ENCODE data around the gene MAST1.
"Not testable (repeated sequence)": the region's sequence is repeated elsewhere in the genome, so short reads cannot be mapped to it uniquely, and the experiment has no call there.

MAST1 gene

GRCh38 chr19:12796146-12797071, 41.9 kb upstream of the MAST1 start:
- H3K27ac Mint-ChIP-seq: peak overlapping the region; percentile 85
- peaks cover 31% of the 10 kb centered on the region for H3K4me1 Mint-ChIP-seq (ENCODE audit: low read depth)
- H3K9me3 Mint-ChIP-seq: no peaks in the 10 kb centered on the region
- no peaks in the 10 kb centered on the region for H3K27me3 Mint-ChIP-seq (ENCODE audit: low read depth)
- H3K36me3 Mint-ChIP-seq (ENCODE audit: low read depth): peaks cover 14% of the 10 kb centered on the region
- H3K4me3 Mint-ChIP-seq: peak overlapping the region; percentile 69

DNA sequence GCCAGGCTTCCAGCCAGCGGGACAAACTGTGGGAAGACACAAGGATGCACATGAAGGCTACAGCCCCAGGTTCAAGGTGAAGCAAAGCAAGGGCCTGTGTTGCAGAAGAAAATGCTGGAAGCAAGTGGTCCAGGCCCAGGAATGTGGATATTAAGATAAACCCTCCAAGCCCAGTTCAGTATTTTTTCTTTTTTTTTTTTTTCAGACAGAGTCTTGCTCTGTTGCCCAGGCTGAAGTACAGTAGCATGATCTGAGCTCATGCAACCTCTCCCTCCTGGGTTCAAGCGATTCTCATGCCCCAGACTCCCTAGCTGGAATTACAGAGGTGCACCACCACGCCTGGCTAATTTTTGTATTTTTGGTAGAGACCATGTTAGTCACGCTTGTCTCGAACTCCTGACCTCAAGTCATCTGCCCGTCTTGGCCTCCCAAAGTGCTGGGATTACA, 41.2 kb upstream of the MAST1 start:
- no peaks in the 10 kb centered on the region for H3K9me3 Mint-ChIP-seq
- no peak overlapping the region for H3K4me3 Mint-ChIP-seq
- peaks cover 15% of the 10 kb centered on the region for H3K36me3 Mint-ChIP-seq (ENCODE audit: low read depth)
- H3K27me3 Mint-ChIP-seq (ENCODE audit: low read depth): no peaks in the 10 kb centered on the region
- peaks cover 33% of the 10 kb centered on the region for H3K4me1 Mint-ChIP-seq (ENCODE audit: low read depth)
- H3K27ac Mint-ChIP-seq: peak overlapping the region; percentile 15

- not testable (repeated sequence) for H3K4me3 Mint-ChIP-seq
Measured at GRCh38 chr19:12797607-12798006, 40.7 kb upstream of the MAST1 start.

DNA sequence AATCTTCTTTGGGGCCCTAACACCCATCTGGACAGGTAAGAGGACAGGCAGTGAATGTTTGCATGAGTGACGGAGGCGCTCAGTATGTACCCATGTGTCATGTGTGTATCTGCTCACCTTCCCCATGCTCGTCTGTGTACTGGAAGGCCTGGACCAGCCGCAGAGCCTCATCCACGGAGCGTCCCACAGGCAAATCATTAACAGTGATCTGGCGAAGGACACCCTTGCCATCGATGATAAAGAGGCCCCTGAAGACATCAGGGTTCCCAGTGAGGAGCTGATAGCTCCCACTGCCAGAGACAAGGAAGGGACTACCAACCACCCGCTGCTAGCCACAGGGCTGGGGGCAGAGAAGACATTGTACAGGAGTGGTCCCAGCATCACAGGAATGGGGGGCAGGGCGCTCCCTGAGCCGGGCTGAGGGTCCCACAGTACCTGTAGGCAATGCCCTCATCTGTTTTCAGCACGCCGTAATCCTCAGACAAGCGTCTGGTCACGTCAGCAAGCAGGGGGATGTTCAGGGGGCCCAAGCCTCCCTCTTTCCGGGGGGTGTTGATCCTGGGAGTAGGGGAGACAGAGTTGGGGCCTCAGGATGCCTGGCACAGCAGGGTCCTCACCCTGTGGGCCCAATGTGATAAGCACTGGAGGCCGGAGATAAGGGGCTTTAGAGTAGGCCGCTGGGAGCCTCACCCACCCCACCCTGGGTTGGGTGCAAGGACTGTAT, 38.4 kb upstream of the MAST1 start:
- no peaks in the 10 kb centered on the region for H3K9me3 Mint-ChIP-seq
- H3K27me3 Mint-ChIP-seq (ENCODE audit: low read depth): no peaks in the 10 kb centered on the region
- peaks cover 12% of the 10 kb centered on the region for H3K36me3 Mint-ChIP-seq (ENCODE audit: low read depth)
- H3K4me3 Mint-ChIP-seq: peak overlapping the region; percentile 86
- H3K4me1 Mint-ChIP-seq (ENCODE audit: low read depth): peaks cover 31% of the 10 kb centered on the region
- no peak overlapping the region for H3K27ac Mint-ChIP-seq

More at GRCh38 chr19:12797607-12798006, 40.7 kb upstream of the MAST1 start:
- Mint-ChIP-seq H3K36me3 (ENCODE audit: low read depth) (peaks cover 18% of the 10 kb centered on the region), H3K4me1 (ENCODE audit: low read depth) (peaks cover 37% of the 10 kb centered on the region)
- not testable (repeated sequence) for H3K27ac Mint-ChIP-seq; H3K9me3 Mint-ChIP-seq; H3K27me3 Mint-ChIP-seq (ENCODE audit: low read depth)

DNA sequence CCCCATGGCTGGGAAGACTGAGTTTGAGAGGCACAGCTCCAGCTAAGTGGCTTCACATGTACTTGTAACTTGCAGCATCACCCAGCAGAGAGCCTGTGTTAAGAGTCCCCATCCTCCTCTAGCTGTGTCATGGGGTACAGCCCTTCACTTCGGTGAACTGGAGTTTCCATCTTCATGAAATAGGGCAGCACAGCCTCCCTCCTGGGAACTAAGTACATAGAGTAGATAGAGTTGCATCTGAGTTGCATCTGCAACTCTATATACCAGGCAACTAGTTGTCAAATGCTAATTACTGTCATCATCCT, 37.9 kb upstream of the MAST1 start:
- H3K27ac Mint-ChIP-seq: peak overlapping the region; percentile 77
- no peaks in the 10 kb centered on the region for H3K9me3 Mint-ChIP-seq
- peaks cover 12% of the 10 kb centered on the region for H3K36me3 Mint-ChIP-seq (ENCODE audit: low read depth)
- H3K27me3 Mint-ChIP-seq (ENCODE audit: low read depth): no peaks in the 10 kb centered on the region
- H3K4me3 Mint-ChIP-seq: peak overlapping the region; percentile 86
- H3K4me1 Mint-ChIP-seq (ENCODE audit: low read depth): peaks cover 30% of the 10 kb centered on the region

DNA sequence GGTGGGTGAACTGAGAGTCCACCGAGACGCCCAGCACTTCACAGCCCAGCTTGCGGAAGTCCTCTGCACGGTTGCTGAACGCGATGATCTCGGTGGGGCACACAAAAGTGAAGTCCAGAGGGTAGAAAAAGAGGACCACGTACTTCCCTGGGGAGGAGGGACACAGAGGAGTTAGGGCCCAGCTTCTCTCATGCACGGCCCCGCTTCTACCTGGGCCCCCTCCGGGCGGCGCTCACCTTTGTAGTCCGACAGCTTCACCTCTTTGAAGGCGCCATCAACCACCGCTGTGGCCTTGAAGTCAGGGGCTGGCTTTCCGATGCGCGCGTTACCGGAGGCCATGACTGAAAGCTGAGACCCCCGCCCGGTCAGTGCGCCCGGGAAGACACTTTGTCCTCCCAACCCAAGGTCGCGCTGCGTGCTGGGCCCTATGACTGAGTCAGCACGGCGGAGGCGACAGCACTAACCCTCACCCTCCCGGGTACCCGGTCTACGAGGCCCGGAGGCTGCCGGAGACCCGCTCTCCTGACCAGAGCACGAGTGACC, 37.3 kb upstream of the MAST1 start:
- peak overlapping the region; percentile 77 for H3K27ac Mint-ChIP-seq
- peaks cover 12% of the 10 kb centered on the region for H3K36me3 Mint-ChIP-seq (ENCODE audit: low read depth)
- no peaks in the 10 kb centered on the region for H3K9me3 Mint-ChIP-seq
- H3K4me1 Mint-ChIP-seq (ENCODE audit: low read depth): peaks cover 27% of the 10 kb centered on the region
- H3K27me3 Mint-ChIP-seq (ENCODE audit: low read depth): no peaks in the 10 kb centered on the region
- H3K4me3 Mint-ChIP-seq: peak overlapping the region; percentile 86

- Mint-ChIP-seq H3K9me3 (no peaks in the 10 kb centered on the region), H3K27ac (peak within 1 kb of the TSS; percentile 77), H3K36me3 (ENCODE audit: low read depth) (peaks cover 15% of the 10 kb centered on the region), H3K27me3 (ENCODE audit: low read depth) (no peaks in the 10 kb centered on the region), H3K4me3 (peak within 1 kb of the TSS; percentile 86), H3K4me1 (ENCODE audit: low read depth) (peaks cover 23% of the 10 kb centered on the region)
Measured at GRCh38 chr19:12801466-12802266, 36.6 kb upstream of the MAST1 start, which contains the start of the genes PRDX2 and THSD8. PRDX2 (minus strand) TSS chr19:12801800; CDS start chr19:12801261, 539 bp downstream. THSD8 (plus strand) TSS chr19:12802069; CDS start chr19:12802072, 3 bp downstream.

GRCh38 chr19:12802267-12803106, 35.8 kb upstream of the MAST1 start:
- Mint-ChIP-seq H3K9me3 (no peaks in the 10 kb centered on the region), H3K36me3 (ENCODE audit: low read depth) (peaks cover 13% of the 10 kb centered on the region), H3K4me1 (ENCODE audit: low read depth) (peaks cover 23% of the 10 kb centered on the region), H3K4me3 (peak overlapping the region; percentile 86), H3K27me3 (ENCODE audit: low read depth) (no peaks in the 10 kb centered on the region), H3K27ac (peak overlapping the region; percentile 73)

DNA sequence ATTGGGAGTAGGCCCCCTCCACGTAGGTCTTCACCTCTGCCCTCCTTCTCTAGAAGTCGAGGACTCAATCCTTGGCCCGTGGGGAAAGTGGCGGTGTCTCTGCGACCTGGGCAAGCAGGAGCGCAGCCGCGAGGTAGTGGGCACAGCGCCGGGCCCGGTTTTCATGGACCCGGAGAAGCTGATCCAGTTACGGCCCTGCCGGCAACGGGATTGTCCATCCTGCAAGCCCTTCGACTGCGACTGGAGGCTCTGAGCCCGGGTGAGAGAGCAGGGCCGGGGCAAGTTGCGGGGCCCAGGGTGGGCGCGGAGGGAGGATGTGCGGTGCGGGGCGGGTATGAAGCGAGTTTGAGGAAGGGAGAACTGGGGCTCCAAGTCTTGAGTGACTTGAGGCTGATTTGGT, 34.3 kb upstream of the MAST1 start:
- no peak overlapping the region for H3K27ac Mint-ChIP-seq
- peaks cover 26% of the 10 kb centered on the region for H3K4me1 Mint-ChIP-seq (ENCODE audit: low read depth)
- no peak overlapping the region for H3K4me3 Mint-ChIP-seq

GRCh38 chr19:12806242-12807081, 31.9 kb upstream of the MAST1 start, which contains the start of gene RNASEH2A:
RNASEH2A (plus strand) TSS chr19:12806584; CDS start chr19:12806674, 90 bp downstream.
- H3K4me1 Mint-ChIP-seq (ENCODE audit: low read depth): peaks cover 15% of the 10 kb centered on the region
- no peaks in the 10 kb centered on the region for H3K27me3 Mint-ChIP-seq (ENCODE audit: low read depth)
- no peaks in the 10 kb centered on the region for H3K9me3 Mint-ChIP-seq
- H3K27ac Mint-ChIP-seq: peak within 1 kb of the TSS; percentile 83
- peaks cover 18% of the 10 kb centered on the region for H3K36me3 Mint-ChIP-seq (ENCODE audit: low read depth)
- peak within 1 kb of the TSS; percentile 93 for H3K4me3 Mint-ChIP-seq

More for the DNA sequence above, 34.3 kb upstream of the MAST1 start:
- Mint-ChIP-seq H3K9me3 (no peaks in the 10 kb centered on the region), H3K36me3 (ENCODE audit: low read depth) (peaks cover 16% of the 10 kb centered on the region), H3K27me3 (ENCODE audit: low read depth) (no peaks in the 10 kb centered on the region)

DNA sequence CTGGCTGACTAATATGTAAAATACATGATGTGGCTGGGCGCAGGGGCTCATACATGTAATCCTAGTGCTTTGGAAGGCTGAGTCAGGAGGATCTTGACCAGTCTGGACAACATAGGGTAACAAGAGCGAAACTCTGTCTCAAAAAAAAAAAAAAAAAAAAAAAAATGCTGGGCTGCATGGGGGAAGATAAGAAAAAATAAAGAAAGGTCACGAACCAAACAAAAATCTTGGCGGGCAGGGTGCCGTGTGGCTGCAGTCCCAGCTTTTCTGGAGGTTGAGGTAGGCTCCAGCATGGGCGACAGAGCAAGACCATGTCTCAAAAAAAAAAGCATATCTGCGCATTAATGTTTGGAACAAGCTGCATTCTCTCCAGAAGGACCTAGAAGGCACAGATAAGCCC, 23.2 kb upstream of the MAST1 start:
- Mint-ChIP-seq H3K9me3 (no peaks in the 10 kb centered on the region), H3K27me3 (ENCODE audit: low read depth) (no peaks in the 10 kb centered on the region), H3K27ac (no peak overlapping the region)

DNA sequence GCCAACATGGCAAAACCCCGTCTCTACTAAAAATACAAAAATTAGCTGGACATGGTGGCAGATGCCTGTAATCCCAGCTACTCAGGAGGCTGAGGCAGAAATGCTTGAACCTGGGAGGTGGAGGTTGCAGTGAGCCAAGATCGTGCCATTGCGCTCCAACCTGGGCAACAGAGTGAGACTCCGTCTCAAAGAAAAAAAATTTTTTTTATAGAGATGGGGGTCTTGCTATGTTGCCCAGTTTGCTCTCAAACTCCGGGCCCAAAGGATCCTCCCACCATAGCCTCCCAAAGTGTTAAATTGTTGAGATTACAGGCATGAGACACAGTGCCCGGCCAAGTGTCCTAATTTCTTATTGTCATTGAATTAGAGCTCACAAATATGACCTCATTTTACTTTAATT, 21.1 kb upstream of the MAST1 start:
- H3K4me3 Mint-ChIP-seq; H3K9me3 Mint-ChIP-seq; H3K4me1 Mint-ChIP-seq (ENCODE audit: low read depth); H3K36me3 Mint-ChIP-seq (ENCODE audit: low read depth); H3K27me3 Mint-ChIP-seq (ENCODE audit: low read depth); H3K27ac Mint-ChIP-seq: not testable (repeated sequence)

More for the DNA sequence above, 23.2 kb upstream of the MAST1 start:
- H3K36me3 Mint-ChIP-seq (ENCODE audit: low read depth): peaks cover 5% of the 10 kb centered on the region
- no peak overlapping the region for H3K4me3 Mint-ChIP-seq
- no peaks in the 10 kb centered on the region for H3K4me1 Mint-ChIP-seq (ENCODE audit: low read depth)

All from T-helper 1 cell treated with Interleukin-12 subunit alpha and Interleukin-12 subunit beta and Interleukin-4 antibody, amounts not matched to agents 30 μg/mL and 1 μg/mL, for 36 hours (primary cell).